GM04504 (cell line): ENCODE data around the gene MIER2.
"Not testable (repeated sequence)": the region's sequence is repeated elsewhere in the genome, so short reads cannot be mapped to it uniquely, and the experiment has no call there.

Experiments
- DNase-seq: peaks from one replicate; pipeline ENCODE4 v3.0.0-alpha.2; 2012; ENCODE audit warnings: low read depth

MIER2 gene

DNA sequence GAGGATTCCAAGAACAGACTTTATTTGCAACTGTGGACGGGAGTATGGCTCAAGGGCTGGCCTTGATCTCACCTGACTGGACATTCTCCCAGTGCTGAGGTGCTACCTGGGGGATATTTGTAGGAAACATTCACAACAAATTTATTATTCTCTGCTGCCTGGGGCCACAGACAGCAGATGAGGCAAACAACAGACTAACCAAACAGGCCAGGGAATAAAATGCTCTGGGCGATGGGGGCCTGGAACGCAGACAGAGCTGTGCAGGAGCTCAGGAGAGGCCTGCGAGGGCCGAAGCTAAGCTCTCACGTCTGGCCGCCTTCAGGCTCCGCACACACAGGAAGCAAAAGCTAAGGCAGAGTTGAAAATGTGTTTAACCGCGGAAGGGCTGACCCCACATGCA is 61.2 kb downstream of the MIER2 start:
- DNase-seq: no peak

DNA sequence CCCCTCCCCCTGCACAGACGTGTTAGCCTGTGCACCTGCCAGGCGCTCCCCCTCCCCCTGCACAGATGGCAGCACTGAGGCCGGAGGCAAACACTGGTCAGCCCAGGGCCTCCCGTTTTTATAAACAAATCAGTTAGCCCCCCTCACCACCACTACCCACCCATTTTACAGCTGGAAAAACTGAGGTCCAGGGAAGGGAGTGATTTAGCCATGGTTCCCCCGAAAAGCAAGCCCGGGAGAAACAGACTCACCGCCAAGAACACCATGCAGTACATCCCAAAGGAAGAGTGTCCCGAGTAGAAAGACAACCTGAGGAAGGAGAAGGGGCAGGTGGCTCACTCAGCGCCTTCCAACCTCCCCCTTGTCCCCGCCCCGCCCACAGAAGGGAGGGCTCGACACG is 62.1 kb downstream of the MIER2 start:
- no peak for DNase-seq

DNA sequence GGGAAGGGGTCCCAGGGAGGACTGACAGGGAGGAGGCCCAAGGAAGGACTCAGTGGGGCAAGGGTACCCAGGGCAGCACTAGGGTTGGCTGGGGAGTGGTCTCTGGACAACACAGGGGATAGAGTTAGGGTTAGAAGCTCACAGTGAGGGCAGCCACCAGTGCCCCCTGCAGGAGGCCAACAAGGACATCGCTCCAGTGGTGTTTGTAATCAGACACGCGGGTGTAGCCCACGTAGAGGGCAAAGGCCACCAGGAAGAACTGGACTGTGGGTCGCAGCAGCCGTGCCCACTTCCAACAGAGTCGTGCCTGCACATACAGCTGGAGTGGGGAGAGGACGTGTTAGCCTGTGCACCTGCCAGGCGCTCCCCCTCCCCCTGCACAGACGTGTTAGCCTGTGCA is 62.6 kb downstream of the MIER2 start:
- DNase-seq: no peak

DNA sequence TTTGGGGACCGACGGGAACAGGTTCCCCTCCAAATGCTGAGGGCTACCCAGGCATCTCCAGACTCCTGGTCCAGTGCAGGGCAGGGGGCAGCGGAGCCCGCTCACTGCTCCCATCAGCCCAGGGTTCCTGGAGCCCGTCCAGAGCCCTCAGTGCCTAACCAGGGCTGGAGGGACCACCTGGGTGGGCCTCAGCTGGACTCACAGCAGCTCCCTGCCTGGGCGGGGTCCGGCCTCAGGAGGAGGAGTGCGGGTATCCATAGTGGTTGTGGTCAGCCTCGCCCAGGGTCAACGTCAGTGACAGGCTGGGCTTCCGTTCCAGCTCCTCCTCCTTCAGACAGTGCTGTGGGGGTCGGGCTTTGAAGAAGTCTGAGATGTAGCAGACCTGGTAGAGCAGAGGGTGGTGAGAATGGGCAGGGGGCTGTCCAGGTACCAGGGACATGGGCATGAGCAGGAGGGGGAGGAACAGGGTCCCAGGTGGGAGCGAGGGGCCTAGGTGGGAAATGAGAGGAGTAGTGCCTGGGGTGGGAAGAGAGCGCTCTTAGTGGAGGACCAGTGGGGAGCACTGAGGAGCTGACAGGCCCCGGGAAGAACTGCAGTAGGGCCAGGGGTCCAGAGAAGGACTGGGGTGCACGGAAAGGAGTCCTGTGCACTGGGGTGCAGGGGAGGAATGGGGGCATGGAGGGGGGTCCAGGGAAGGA is 63.3 kb downstream of the MIER2 start:
- no peak for DNase-seq

DNA sequence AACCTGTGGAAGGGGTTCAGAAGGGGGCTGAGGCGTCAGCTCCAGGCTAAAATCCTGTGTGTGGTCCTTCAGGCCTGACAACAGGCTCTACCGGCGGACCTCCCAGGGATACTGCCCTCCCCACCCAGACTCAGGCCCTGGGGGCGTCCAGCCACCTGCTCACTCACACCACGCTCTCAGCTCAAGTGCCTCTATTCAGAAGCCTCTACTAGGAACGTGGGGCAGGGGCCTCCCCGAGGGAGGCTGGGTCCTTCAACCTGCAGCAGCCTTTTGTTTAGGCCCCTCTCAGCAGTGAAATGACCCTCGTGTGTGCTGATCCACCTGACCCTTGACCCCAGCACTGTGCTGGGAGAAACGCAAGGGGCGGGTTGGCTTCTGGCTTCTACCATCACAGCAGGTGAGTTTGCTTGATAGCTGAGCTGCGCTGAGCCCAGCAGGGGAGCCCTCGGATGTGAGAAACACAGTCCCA is 64.0 kb downstream of the MIER2 start:
- DNase-seq: no peak

DNA sequence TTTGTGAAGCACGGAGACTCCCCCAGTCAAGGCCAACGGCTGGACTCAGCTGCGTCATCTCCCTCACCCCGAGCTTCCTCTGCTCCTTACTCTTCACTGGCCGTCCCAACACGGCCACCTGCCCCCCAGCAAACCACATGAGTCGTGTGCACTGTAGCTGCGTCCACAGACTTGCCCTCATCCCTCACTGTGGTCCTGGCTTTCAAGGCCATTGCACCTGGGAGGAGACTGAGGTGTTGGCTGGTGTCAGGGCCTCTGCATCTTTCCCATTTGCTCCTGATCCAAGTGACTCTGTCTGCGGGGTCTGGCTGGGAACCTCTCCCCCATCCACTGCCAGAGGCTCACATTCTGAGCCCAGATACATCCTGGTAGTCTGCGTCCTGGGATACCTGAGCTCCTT is 64.9 kb downstream of the MIER2 start:
- no peak for DNase-seq

DNA sequence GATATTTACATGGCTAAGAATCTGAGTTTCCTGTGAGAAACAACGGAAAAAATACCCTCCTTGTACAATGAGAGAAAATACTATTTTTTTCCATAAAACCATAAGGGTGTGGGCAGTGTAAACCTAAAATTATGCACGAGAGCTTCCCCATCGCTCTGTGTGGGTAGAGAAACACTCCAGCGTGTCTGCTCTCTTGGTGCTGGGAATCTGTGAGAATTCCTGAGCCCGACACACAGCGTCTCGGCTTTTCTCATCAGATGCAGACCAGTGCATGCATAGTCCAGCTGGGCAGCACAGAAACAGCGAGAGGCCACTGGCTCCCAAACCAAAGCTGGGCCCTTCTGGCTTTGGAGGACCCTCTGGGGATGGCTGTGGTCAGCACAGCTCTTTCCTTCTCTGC is 65.4 kb downstream of the MIER2 start:
- DNase-seq: no peak

DNA sequence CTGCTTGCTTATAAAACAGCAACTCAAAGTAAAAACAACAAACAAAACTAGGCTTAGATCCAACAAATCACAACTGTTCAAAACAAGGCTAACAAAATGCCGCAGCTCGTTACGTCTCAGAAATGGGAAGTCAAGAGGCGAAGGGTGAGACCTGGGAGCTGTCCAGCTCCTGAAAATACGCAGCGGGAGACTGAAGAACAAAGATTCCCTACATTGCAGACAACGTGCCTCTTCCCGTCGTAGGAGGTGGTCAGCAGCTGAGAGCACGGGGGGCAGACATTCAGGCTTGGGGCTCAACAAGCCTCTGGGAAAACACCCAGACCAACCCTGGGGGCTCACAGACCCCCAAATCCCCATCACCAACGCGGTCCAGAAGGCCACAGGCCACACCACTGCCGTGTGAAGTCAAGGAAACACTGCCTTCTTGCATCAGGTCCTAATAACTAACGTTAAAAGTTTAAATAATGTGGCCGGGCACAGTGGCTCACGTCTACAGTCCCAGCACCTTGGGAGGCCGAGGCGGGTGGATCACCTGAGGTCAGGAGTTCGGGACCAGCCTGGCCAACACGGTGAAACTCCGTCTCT is 66.9 kb downstream of the MIER2 start:
- no peak for DNase-seq

DNA sequence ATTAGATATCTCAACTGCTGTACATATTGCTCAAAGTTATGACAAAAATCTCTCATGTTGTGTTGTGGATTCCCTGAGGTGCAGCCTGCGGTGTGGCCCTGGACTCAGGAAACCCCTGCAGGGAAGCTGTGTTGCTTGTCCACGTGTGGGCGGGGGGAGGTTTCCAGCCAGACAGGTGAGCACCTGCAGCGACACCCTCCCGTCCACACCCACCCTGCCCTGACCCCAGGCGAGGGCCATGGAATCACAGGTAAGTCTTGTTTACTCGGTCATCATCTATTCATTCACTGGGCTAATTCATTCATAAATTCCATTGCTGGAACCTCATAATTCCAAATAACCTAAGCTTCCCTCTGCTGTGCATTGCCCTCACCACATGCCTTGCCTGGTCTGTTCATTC is 67.5 kb downstream of the MIER2 start:
- no peak for DNase-seq

DNA sequence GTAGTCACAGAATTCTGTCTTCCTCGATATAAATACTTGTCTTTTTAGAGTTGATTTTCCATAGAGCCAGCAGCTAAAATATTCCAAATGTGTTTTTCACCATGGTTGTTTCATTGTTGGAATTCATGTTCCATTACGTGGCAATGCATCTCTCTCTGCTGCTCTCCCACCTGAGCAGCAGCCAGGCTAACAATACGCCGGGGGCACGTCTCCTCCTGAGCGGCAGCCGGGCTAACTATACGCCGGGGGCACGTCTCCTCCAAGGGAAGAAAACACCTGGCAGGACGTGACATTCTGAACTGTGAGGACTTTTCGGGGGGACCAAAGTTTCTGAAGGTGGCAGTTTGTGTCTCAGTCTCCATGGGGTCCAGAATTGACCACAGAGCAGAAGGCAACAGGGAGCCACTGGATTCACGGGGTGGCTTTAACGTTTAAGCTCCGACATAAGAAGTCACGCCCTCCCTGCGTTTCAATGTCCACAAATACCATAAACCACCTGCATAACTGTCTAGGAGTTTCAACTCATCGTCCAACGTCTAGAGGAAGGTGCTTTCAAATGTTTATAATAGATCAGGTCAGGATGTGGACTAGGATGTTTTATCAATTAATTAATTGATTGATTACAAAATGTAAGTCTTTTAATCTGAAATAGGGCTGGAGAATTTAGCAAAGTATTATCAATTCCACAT is 68.5 kb downstream of the MIER2 start:
- DNase-seq: no peak

DNA sequence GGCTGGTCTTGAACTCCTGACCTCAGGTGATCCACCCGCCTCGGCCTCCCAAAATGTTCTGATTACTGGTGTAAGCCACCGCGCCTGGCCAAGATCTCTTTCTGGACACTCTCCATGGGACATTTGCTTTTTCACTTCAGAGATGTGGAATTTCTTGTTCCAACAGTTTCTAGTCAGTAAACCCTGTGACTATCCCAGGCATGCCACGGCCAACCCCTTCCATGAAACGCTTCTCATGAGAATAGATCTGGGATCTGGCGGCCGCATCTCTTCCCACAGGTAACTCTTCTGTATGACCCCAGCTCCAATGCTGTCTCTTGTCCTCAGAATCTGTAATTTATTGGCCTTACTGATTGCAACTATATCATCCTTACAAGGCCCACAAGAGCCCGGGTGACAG is 69.6 kb downstream of the MIER2 start:
- DNase-seq: no peak

DNA sequence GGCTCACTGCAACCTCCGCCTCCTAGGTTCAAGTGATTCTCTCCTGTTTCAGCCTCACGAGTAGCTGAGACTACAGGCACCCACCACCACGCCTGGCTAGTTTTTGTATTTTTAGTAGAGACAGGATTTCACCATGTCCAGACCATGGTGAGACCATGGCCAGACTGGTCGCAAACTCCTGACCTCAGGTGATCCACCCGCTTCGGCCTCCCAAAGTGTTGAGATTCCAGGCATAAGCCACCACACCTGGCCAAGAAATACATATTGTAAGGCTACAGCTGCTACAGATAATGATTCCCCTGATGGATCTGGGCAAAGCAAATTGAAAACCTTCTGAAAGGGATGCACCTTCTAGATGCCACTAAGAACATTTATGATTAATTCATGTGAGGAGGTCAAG is 71.2 kb downstream of the MIER2 start:
- no peak for DNase-seq

DNA sequence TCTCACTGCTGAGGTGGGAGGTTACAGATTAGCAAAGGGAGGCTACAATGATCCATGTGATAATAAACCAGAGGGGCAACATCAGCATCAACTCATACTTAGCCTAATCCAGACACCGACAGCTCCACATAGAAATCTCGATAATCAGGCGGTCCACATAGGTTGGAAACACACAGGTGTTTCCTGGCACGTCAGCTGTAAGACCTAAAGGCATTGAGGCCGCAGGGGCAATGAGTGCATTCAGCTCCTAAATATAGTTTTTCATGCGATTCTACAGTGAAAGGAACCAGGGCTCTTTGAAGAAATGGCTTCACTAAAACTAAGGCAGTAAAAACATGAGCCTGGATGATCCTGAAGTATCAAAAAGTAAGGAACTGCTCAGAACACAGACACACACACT is 72.7 kb downstream of the MIER2 start:
- no peak for DNase-seq

DNA sequence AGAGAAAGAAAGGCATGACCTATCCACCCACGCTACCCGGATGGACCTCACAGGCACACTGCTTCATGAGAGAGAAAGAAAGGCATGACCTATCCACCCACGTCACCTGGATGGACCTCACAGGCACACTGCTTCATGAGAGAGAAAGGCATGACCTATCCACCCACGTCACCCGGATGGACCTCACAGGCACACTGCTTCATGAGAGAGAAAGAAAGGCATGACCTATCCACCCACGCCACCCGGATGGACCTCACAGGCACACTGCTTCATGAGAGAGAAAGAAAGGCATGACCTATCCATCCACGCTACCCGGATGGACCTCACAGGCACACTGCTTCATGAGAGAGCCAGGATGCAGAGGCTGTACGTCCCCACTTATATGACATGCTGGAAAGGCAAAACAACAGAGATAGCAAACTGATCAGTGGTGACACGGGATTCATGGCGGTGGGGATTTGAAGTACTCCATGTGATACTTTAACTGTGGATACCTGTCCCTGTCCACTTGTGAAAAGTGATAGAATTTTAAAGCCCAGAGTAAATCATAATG is 73.8 kb downstream of the MIER2 start:
- not testable (repeated sequence) for DNase-seq

DNA sequence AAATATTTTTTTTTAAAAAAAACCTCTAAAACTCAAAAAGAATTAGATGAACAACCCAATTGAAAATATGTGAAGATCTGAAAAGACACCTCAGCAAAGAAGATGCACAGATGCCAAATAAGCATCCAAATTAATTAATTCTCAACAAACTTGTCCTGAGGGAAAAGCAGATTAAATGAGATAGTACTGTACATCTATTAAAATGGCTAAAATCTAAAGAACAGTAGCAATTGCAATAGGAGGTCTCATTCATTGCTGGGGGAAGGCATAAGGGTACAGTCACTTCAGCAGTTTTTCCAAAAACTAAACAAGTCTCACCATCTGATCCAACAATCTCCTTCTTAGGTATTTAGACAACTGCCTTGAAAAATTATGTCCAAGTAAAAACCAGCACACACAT is 75.4 kb downstream of the MIER2 start:
- DNase-seq: no peak

DNA sequence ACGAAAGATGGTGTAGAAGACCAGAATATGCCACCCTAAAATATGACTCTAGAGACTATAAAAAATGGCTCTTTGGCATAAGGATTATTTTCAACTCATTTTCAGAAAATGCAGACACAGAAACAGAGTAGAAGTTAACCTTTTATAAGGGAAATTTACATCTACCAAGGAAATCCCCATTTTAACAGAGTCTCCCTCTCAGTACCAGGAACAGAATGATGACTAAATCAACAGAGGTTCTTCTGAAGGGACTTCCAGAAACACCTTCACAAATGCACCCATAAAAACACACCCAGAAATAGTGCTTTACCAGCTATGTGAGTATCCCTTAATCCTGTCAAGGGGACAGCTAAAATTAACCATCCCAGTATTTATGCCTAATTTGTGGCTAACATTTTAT is 82.5 kb downstream of the MIER2 start:
- DNase-seq: no peak

DNA sequence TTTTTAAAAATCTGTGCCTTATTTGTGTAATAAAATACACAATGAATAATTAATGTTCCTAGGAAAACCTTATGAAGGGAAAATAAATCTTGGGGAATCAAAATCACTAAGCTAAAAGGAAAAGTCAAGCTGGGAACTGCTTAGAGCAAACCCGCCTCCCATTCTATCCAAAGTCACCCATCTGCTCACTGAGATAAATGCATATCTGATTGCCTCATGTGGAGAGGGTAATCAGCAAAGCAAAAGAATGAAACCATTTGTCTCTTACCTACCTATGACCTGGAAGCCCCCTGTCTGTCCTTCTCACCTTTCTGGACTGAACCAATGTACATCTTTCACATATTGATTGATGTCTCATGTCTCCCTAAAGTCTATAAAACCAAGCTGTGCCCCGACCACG is 87.8 kb downstream of the MIER2 start:
- DNase-seq: not testable (repeated sequence)
